ENCODE data around the gene TNS1.

Gene TNS1

DNA sequence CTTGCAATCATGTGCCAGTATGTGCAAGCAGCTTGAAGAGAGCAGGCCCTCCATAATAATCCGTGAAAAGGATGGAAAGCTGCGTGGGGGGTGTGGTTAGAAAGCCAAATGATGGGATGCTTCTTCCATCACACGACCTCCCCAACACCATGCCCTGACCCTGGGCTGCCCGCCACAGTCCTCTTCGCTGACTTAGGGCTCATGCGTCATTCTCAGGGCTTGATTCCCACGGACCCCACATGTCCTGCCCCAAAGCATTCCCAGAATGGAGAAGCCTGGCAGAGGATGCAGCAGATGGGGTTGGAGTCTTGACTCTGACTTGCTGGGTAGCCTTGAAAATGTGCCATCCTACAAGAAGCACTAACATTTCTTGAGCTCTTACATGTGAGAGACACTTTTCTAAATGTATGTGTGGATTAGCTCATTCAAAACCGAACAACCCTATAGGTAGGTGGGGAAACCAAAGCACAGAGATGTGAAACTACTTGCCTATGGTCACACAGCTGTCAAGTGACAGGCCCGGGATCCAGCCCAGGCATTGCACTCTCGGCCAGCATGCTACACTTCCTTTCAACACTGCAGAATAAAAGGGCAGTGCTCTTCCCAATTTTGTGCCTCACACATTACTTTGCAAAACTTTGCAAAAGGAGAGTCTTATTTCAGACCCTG lies 3.7 kb downstream of the TNS1 start:
- DNase-seq = no peak

DNA sequence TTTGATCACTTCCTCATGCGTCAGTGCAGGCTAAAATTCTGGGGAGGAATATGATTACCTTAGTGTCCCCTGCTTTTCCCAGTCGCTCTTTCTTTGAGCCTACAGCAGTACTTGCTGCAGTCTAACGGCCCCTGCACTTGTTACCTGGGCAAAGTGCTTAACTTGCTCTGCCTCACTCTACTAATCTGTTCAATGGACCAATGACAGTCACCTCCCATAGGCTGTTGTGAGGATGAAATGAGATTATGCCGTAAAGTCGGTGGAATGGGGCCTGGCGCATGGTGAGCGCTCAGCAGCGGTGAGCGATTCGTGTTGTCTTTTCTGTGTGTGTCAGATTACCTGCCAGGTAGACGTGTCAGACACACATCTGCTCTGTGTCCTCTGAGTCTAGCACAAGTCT lies 5.3 kb downstream of the TNS1 start:
- DNase-seq = no peak

DNA sequence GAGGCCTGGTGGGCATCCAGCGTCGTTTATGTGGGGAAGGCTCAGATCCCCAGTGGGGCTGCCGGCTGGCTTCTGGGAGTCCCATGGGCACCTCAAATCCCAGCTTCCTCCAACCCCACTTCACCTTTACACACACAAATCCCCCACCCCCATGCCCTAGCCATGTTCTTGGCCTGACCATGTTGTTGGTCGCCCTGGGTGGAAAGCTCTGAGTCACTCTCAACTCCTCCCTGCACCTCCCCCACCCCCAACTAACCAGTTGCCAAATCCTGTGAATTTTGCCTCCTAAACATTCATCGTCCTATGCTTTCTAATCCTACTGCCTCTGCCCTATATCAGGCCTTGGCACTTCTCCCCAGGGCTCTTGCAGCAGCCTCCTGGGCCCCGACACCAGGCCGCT lies 6.4 kb downstream of the TNS1 start:
- DNase-seq = no peak

DNA sequence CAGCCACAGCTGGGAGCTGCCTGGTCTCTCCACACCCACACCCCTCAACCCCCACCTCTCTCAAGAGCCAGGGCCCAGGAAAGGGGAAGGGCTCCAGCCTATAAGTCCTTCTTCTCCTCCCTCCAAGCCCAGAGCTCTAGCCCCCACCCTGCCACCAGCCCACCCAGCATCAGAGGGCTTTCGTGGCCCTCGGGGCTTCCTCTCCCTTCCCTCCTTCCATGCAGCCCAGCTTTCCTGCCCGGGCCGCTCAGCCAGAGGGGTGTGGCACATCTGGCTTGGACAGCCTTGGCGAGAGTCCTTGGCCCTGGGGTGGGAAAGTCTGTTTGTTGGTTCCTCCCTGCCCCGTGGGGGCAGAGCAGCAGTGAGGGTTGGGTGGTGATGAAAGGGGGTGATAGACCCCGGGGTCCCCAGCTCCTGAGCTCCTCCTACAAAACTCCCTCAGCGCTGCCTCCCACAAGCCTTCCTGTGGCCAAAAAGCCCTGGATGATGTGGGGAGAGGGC lies 7.0 kb downstream of the TNS1 start:
- DNase-seq = no peak

DNA sequence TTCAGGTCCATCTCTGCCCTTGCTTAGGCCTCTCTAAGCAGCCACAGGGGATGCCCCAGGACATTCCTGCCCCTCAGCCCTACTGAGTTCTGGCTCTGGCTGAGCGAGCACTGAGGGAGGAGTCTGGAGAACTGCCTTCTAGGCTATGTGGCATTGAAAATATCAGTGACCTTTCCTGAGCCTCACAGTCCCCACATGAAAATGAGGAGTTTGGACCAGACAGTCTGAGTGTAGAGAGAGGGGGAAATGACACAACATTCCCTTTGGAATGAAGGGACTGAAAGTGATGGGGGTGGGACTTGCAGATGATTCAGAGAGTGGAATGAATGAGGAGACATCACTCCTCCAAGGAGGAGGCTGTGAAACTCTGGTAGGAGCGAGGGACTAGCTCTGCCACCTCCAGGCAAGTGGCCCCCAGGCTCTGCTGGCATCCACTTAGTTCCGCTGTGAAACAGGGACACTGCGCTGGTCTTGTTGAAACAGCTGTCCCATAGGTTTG lies 8.0 kb downstream of the TNS1 start:
- DNase-seq = no peak

DNA sequence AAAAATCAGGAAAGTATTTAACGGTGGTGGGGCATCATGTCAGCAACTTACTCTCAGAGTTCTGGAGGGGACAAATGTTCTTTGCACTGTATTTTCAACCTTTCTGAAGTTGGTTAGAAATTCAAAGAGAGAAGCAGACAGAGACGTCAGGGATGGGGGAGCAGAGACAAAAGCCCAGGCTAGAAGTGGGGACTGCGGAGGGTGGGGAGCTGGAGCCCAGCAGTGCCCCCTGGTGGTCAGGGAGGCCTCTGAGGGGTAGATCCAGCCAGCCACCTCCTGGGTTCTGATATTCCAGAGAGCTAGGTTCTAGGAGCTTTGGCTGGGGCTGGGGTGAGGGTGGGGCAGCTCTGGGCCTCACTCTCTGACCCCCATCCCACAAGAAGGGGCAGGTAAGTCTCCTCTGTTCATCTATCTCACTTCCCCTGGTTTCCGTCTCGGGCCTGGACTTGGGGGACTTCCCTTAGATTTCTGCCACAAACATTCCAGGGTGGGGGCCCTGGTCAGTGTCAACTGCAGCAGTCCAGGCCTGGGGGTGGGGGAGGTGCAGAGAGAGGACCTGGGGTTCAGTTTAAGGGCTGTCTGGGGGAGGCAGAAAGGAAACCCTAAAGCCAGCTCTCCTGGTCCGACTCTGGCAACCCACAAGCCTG lies 8.9 kb downstream of the TNS1 start:
- DNase-seq = peak; percentile 26

DNA sequence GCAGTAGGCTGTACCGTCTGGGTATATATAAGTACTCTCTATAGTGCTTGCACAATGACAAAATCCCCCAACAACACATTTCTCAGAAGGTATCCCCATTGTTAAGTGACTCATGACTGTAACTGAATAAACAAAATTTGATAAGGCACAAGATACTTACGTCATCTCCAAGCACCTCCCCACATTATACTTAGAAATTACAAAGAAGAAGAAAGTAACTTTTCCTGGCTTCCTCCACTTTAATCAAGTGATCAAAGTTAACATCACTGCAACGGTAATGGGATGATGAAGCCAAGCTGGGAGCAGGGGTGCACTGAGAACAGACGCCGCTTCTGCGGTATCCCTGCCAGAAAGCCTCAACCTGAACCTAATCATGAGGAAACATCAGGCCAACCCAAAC lies 9.7 kb downstream of the TNS1 start:
- no peak for DNase-seq

DNA sequence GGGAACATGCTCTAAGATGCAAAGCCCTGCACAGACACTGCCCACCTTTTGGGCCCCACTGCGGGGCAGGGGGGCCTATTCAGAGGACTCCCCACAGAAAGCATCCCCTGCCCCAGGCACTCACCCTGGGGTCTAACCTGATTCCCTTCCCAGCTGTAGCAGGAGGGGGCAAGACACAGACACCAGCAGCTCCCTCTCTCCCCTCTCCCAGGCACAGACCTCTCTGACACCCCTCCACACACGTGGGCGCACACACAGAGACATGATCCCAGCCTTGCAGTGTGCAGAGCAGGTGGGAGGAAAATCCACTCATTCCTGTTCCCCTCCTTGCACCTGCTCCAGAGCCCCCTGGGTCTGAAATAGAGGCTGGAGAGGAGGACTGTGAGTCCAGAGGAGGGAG lies 10.7 kb downstream of the TNS1 start:
- DNase-seq = no peak

DNA sequence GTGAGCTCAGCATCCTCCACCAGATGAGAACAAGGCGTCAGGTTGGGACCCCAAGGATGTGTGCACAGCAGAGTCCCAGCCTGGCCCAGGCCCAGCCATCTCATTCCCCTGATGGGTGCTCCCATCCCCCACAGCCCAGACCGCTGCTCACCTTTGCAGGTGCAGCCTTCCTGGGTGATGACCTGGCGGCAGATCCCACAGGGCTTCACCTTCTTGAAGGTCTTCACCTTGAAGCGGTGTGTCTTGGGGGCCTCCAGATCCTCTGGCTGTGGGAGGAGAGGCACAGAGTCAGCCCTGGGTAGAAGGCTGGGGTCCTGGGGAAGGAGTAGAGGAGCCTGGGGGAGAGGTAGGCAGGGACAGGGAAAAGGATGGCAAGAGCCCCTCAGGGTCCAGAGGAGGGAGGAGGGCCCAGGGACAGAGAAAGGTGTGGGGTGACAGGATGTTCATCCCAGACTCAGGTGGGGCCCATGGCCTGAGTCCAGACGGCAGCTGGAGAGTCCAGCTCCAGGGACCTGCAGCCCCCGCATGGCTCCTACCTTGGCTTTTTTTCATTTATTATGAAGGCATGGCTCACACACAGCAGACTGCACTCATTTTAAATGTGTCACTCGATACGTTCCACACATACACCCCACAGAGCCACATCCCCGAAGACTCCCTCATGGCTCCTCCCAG lies 11.9 kb downstream of the TNS1 start:
- DNase-seq = no peak

DNA sequence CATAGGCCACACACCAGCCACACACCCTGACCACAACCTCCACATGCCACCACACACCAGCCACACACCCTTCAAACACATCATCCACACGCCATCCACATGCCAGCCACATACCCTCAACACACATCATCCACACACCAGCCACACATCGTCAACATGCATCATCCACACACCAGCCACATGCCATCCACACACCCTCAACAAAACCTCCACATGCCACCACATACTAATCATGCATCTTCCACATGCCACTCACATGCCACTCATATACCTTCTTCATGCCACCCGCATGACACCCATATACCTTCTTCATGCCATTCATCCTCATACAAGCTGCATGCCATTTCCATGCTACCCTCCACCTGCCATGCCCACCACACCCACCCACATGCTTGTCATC lies 12.4 kb downstream of the TNS1 start:
- DNase-seq = no peak

DNA sequence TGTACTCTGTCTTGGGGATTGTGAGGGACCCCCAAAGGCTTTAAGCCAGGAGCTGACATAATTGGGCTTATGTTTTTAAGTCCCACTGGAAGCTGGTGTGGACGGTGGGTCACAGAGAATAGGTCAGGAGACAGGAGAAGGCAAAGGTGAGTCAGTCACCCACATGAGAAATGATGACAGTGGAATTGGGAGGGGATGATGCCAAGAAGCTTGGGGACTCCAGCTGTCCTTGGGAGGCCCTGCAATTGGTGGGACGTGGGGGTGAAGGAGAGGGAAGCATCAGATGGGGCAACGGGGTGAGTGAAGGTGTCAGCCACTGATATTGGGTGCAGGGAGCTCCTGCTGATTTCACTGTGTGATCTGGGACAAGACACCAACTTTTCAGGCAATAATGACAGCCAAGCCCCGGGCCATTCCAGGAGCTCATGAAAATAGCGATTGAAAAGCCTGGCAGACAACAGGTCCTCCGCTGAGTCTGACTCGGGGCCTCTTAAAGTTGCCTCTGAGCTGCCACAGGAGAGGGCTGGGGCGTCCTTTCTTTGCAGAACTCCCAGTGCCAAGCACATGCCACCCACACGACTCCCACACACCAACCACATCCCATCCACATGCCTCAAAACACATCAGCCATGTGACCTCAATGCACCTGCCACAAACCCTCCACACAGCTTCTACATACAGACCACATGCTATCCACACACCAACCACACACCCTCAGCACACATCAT lies 13.4 kb downstream of the TNS1 start:
- no peak for DNase-seq

DNA sequence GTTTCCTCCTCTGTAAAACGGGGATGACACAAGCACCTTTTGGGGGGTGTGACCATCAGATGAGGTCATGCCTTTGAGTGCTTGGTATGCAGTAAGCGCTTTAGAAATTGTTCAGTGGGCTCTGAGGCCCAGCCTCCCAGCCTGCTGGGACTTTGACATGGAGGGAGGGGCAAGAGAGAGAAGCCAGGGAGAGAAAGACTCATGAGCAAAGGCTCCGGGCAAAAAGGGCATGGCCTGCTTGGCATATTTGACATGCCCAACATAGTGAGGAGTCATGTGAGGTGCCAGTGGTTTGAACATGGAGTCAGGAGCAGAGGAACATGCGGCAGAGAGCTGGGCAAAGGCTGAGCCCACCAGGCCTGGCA lies 14.0 kb downstream of the TNS1 start:
- no peak for DNase-seq

DNA sequence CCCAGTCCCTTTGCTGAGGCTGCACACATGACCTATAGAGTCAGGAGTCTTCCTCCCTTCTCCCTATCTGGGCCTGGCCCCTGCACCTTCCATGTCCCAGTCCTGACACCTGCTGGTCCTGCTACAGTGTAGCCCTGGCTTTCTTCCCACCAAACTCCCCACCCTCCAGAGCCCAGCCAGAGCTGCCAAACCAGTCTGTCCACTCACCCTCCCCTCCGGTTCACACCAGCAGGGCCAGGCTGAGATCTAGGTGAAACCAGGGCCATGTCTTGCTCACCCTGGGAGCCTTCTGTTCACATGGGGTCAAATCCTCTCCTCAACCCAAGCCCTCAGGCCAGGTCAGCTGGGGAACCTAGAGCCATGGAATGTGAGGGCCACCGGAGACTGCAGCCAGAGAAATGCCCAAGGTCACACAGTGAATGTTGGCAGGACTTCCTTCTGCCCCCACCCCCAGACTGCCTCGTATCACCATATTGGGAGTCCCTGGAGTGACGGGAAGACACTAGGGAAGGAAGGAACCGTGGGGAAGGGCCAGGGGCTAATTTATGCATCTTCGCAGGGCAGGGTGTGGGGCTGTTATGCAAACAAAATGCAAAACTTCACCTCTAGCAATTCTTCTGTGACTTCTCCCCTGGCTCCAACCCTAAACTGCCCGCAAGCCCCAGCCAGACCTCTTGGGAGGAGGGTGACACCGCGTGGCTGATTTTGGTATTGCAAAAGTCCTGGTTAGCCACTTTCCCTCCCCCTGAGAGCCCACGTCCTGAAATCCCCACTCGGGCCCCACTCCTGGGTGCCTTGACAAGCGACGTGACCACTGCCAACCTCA lies 14.6 kb downstream of the TNS1 start:
- DNase-seq = peak; percentile 54

DNA sequence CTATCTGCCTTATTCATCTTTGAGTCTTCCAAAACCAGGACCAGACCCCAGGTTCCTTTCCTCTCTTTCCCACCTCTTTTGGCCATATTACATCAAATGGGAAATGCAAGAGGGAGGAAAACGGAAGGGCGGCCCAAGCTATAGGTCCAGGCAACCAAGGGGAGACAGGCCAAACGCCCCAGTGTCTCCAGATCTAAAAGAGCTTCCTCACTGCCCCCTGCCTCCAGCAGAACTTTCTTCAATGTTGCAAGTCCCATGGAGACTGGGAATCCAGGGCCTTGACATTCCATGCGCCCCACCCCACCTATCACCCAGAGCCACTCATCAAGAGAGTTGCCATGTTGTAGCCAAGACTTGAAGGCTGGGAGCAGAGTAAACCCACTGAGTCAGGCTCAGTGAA lies 15.4 kb downstream of the TNS1 start:
- no peak for DNase-seq

DNA sequence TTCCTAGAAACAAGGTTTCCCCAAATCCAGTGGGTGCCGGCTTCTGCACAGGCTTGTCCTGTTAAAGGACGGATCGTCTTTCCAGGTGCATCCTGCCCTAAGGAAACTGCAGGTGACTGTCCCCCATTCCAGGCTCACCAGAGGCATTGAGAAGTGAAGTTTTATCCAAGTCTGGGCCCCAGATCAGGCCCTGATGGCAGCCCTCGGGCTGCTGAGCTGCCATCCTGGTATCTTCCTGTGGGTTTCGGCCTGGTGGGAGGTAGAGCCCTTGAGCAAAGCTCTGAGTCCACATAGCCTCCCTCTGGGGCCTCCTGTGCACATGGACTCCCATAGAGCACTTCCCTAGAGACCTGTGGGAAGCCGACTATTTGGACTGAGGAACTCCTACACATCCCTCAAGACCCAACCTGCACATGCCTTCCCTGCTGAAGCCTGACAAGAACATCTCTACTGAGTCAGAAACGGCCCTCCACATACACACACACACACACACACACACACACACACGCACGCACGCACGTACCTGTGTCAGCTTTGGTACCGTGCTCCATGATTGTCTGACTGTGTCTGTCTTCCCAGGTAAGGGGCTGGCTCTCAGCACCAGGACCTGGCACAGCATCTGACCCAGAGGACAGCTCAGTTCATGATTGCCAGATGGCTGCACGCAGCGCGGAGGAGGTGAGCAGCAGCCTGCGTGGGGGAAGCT lies 16.4 kb downstream of the TNS1 start:
- no peak for DNase-seq

DNA sequence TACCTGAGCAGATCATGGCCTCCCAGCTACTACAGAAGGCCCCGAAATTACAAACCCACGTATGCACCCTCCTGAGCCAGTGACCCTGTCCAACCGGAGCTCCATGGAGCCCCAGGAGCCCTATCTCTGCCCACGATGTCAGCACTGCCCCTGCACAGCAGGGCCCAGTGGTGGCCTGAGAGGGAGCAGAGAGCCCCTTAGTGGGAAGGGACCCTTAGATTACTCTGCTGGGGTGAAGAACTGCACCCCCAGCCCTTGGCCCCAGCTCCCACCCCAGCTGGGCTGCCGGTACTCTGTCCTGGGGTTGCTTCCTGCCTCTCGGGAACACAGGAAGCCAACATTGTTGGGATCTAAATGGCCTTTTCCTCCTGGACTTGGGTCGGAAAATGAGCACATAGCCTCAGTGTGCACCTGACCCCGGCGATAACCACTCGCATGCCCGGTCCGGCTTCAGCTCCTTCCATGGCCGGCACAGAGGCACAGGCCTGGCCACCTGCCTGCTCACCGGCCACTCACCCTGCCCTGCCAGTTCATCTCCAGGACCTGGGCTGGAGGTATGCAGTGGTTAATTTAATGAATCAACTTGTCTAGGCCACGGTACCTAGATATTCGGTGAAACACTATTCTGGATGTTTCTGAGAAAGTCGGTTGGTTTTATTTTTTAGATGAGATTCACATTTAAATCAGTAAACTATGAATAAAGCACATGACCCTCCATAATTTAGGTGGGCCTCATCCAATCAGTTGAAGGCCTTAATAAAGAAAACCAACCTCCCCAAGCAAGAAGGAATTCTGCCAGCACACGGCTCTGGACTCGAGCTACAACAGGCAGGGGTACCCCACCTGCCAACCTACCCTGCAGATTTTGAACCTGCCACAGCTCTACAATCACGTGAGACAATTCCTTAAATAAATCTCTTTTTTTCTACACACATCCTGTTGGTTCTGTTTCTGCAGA lies 19.2 kb downstream of the TNS1 start:
- DNase-seq = no peak

DNA sequence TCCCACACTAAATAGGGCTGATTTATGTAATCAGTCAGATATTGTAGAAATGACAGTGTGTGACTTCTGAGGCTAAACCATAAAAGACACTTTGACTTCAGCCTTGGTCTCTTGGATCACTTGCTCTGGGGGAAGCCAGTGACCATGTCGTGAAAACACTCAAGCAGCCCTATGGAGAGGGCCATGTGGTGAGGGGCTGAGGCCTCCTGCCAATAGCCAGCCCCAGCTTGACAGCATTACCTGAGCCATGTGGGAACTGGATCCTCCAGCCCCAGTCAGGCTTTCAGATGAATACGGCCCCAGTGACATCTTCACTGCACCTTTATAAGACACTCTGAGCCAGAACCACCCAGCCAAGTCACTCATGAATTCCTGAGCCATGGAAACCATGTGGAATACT lies 20.8 kb downstream of the TNS1 start:
- no peak for DNase-seq

DNA sequence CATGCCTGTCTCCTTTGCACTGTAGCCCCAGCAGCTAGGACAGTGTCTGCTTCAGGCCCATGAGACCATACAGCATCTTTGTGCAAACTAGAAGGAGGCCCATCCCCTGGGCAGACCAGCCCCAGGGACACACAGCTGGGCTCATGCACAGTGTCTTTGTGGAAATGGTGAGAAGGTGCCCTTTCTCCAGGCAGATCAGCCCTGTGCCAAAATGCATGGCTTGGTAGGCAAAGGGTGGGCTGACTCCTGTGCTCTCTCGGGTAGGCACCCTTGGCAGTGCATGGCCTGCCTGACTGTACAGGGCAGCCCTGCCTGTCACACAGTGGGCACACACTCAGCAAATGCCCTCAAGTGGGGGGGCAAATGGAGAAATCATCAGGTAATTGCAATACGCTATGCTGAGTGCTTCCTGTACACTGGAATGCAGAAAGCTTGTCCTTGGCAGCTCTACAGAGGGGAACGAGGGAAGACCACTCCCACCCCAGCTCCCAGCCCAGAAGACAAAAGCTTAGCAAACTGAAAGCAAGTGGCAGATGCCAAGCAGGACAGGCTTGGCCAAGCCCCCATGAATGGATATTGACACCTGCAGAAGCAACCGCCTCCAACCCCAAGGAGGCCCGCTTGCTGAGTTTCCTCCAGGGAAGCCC lies 21.6 kb downstream of the TNS1 start:
- DNase-seq = no peak

DNA sequence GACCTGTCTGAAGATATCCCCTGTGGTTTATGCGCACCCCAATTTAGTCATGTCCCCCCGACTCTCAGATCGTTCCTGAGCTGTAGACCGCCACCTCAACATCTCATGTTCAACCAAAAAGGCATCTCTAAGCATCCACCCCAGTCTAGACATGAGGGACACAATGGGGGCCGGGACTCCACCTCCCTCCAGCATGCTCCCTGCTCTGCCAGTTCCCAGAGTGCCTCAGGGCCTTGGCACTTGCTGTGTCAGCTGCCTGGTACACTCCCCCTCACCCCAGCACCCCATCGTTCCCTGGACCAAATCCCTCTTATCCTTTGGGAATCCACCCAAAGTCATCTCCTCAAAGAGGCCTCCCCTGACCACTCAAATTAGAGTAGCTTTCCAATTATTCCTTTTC lies 22.2 kb downstream of the TNS1 start:
- no peak for DNase-seq

DNA sequence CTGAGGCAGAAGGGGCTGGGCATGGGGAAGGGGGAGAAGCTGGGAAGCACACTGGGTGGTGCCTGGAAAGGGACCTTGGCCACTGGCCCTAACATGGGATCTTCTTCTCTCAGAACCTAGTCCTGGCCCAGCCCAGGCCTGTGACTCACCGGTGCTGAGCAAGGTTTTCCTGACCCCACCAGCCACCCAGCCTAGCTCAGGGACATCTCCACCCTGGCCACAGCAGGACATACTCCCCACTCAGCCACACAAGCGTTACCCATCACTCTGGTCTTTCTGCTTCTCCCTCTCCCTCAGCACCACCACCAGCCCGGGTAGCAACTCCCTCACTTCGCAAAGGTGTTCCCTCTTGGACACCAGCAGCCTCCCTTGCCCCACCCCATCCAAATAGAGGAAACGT lies 22.8 kb downstream of the TNS1 start:
- no peak for DNase-seq

All from CD4-positive, alpha-beta T cell treated with Interleukin-10 for 1 hour (primary cell).